ENCODE data around the gene ELN.

The ELN gene

DNA sequence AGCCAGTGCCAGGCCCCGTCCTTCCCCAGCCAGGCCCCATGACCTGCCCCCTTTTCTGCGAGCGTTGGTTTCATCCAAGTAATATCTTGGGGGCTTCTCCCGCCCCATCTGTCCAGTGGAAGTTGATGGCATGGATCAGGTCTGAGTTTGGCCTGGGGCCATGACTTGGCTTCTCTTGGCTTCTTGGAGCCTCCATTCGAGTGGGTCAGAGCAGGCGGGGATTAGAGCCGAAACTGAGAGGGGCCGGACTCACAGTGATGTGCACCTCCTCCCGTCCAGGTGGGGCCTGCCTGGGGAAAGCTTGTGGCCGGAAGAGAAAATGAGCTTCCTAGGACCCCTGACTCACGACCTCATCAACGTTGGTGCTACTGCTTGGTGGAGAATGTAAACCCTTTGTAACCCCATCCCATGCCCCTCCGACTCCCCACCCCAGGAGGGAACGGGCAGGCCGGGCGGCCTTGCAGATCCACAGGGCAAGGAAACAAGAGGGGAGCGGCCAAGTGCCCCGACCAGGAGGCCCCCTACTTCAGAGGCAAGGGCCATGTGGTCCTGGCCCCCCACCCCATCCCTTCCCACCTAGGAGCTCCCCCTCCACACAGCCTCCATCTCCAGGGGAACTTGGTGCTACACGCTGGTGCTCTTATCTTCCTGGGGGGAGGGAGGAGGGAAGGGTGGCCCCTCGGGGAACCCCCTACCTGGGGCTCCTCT, 40.6 kb downstream of the ELN start:
- no peaks in the 10 kb centered on the region for H3K9me3 ChIP-seq (ENCODE audit: control insufficient read depth, insufficient read depth, low read depth, low read length)
- no peak overlapping the region for H3K4me3 ChIP-seq (ENCODE audit: low read depth, low read length)
- no peak overlapping the region for H3K9ac ChIP-seq (ENCODE audit: low read length)
- no peaks in the 10 kb centered on the region; the same call in 1 of the 2 replicates for H3K4me1 ChIP-seq (ENCODE audit: control insufficient read depth, insufficient read depth, low read length)
- no peaks in the 10 kb centered on the region for H3K27me3 ChIP-seq (ENCODE audit: control insufficient read depth, insufficient read depth, low read length)
- no peak overlapping the region for H3K27ac ChIP-seq (ENCODE audit: low read depth, low read length)
- no peaks in the 10 kb centered on the region for H3K36me3 ChIP-seq (ENCODE audit: control insufficient read depth, insufficient read depth, low read length)

DNA sequence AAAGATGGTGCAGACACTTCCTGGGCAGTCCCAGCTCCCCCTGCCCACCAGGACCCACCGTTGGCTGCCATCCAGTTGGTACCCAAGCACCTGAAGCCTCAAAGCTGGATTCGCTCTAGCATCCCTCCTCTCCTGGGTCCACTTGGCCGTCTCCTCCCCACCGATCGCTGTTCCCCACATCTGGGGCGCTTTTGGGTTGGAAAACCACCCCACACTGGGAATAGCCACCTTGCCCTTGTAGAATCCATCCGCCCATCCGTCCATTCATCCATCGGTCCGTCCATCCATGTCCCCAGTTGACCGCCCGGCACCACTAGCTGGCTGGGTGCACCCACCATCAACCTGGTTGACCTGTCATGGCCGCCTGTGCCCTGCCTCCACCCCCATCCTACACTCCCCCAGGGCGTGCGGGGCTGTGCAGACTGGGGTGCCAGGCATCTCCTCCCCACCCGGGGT, 41.1 kb downstream of the ELN start:
- Histone ChIP-seq H3K27ac (ENCODE audit: low read depth, low read length) (no peak overlapping the region), H3K9ac (ENCODE audit: low read length) (no peak overlapping the region)

DNA sequence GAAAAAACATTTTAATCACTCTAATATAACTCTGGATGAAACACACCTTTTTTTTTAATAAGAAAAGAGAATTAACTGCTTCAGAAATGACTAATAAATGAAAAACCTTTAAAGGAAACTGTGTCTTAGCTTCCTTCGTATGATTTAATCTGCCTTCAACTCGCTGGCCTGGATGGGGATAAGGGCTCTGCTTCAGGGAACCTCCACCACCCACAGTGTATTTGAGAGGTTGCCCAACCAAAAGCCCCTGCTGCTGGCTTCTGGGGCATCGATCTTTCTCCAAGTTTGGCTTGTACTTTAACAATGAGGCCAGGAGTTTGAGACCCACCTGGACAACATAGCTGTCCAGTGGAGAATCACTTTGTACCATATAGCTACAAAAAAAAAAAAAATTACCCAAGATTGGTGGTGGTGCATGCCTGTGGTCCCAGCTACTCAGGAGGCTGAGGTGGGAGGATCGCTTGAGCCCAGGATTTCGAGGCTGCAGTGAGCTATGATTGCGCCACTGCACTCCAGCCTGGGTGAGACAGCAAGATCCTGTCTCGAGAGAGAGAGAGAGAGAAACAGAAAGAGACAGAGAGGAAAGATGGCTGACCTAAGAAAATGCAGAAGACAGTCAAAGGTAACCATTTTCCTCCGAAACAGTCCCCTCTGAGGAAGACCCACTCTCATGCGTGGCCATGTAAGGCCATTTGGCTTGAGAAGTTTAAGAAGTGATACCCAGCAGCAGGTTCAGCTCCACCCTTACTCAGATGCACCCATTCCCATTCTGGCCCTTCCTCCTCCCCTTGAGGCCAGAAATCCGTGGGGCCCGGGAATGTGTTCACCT, 42.0 kb downstream of the ELN start:
- Histone ChIP-seq H3K9ac (ENCODE audit: low read length) (no peak overlapping the region), H3K27me3 (ENCODE audit: control insufficient read depth, insufficient read depth, low read length) (no peaks in the 10 kb centered on the region), H3K36me3 (ENCODE audit: control insufficient read depth, insufficient read depth, low read length) (no peaks in the 10 kb centered on the region), H3K4me3 (ENCODE audit: low read depth, low read length) (no peak overlapping the region), H3K27ac (ENCODE audit: low read depth, low read length) (no peak overlapping the region), H3K9me3 (ENCODE audit: control insufficient read depth, insufficient read depth, low read depth, low read length) (no peaks in the 10 kb centered on the region), H3K4me1 (ENCODE audit: control insufficient read depth, insufficient read depth, low read length) (no peaks in the 10 kb centered on the region; the same call in 1 of the 2 replicates)

More for the DNA sequence above, 41.1 kb downstream of the ELN start:
- no peaks in the 10 kb centered on the region for H3K27me3 ChIP-seq (ENCODE audit: control insufficient read depth, insufficient read depth, low read length)
- no peaks in the 10 kb centered on the region for H3K9me3 ChIP-seq (ENCODE audit: control insufficient read depth, insufficient read depth, low read depth, low read length)
- H3K36me3 ChIP-seq (ENCODE audit: control insufficient read depth, insufficient read depth, low read length), result no peaks in the 10 kb centered on the region
- H3K4me1 ChIP-seq (ENCODE audit: control insufficient read depth, insufficient read depth, low read length), result no peaks in the 10 kb centered on the region; the same call in 1 of the 2 replicates
- no peak overlapping the region for H3K4me3 ChIP-seq (ENCODE audit: low read depth, low read length)

DNA sequence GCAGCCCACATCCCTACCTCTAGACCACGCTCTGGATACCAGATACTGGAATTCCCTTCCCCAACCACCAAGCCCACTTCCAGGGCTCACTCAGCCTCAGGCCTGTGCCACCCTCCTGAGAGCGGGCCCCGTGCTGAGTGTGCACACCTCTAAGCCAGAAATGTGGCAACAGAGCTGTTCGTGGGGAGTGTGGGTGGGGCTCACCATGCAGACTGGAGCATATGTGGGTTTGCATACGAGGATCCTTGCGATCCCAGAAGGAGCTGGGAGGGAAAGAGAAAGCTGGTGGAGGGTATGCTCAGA, 42.6 kb downstream of the ELN start:
- no peaks in the 10 kb centered on the region for H3K36me3 ChIP-seq (ENCODE audit: control insufficient read depth, insufficient read depth, low read length)
- H3K27me3 ChIP-seq (ENCODE audit: control insufficient read depth, insufficient read depth, low read length), result no peaks in the 10 kb centered on the region
- H3K27ac ChIP-seq (ENCODE audit: low read depth, low read length), result no peak overlapping the region
- no peak overlapping the region for H3K9ac ChIP-seq (ENCODE audit: low read length)
- H3K4me1 ChIP-seq (ENCODE audit: control insufficient read depth, insufficient read depth, low read length), result no peaks in the 10 kb centered on the region; the same call in 1 of the 2 replicates
- no peak overlapping the region for H3K4me3 ChIP-seq (ENCODE audit: low read depth, low read length)
- no peaks in the 10 kb centered on the region for H3K9me3 ChIP-seq (ENCODE audit: control insufficient read depth, insufficient read depth, low read depth, low read length)

DNA sequence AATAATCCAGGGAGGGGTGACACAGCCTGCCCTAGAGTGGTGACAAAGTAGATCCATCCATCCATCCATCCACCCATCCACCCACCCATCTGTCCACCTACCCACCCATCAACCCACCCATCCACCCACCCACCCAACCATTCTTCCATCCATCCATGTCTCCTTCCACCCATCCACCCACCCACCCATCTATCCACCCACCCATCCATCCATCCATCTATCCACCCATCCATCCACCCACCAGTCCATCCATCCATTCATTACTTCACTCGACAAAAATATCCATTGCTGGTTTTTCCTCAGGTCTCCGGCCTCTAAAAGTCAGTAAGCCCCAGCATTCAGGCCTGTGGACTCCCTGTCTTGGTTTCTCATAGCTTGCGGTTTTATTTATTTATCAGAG, 43.1 kb downstream of the ELN start:
- Histone ChIP-seq H3K9me3 (ENCODE audit: control insufficient read depth, insufficient read depth, low read depth, low read length) (no peaks in the 10 kb centered on the region), H3K4me3 (ENCODE audit: low read depth, low read length) (no peak overlapping the region), H3K27ac (ENCODE audit: low read depth, low read length) (no peak overlapping the region), H3K9ac (ENCODE audit: low read length) (no peak overlapping the region), H3K4me1 (ENCODE audit: control insufficient read depth, insufficient read depth, low read length) (no peaks in the 10 kb centered on the region), H3K36me3 (ENCODE audit: control insufficient read depth, insufficient read depth, low read length) (no peaks in the 10 kb centered on the region), H3K27me3 (ENCODE audit: control insufficient read depth, insufficient read depth, low read length) (no peaks in the 10 kb centered on the region)

DNA sequence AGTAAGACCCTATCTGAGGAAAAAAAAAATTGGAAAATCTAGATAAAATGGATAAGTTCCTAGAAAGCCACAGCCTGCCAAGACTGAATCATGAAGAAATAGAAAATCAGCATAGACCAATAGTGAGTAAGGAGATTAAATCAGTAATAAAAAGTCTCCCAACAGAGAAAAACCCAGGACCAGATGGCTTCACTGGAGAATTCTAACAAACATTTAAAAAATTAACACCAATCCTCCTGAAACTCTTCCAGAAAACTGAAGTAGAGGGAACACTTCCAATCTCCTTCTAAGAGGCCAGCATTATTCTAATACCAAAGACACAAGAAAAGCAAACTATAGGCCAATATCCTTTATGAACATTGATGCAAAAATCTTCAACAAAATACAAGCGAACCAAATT, 46.8 kb downstream of the ELN start:
- Histone ChIP-seq H3K36me3 (ENCODE audit: control insufficient read depth, insufficient read depth, low read length) (no peaks in the 10 kb centered on the region), H3K4me1 (ENCODE audit: control insufficient read depth, insufficient read depth, low read length) (peaks cover 8% of the 10 kb centered on the region; the same call in 1 of the 2 replicates), H3K27me3 (ENCODE audit: control insufficient read depth, insufficient read depth, low read length) (no peaks in the 10 kb centered on the region), H3K9ac (ENCODE audit: low read length) (no peak overlapping the region), H3K9me3 (ENCODE audit: control insufficient read depth, insufficient read depth, low read depth, low read length) (no peaks in the 10 kb centered on the region), H3K4me3 (ENCODE audit: low read depth, low read length) (no peak overlapping the region), H3K27ac (ENCODE audit: low read depth, low read length) (no peak overlapping the region)

DNA sequence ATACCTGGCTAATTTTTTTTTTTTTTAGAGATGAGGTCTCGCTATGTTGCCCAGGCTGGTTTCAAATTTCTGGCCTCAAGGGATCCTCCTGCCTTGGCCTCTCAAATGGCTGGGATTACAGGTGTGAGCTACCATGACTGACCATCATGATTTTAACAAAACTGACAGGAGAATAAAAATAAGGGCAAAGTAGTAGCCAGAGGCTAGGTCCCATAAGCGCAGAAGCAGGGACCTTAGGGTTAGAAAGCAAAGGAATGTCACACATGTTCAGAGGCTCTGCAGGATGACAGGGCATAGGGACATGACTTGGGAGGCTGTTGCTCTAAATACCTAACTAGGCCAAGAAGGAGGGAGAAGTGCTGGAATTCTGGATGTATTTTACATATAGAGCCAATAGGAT, 50.5 kb downstream of the ELN start:
- Histone ChIP-seq H3K9ac (ENCODE audit: low read length) (no peak overlapping the region), H3K4me1 (ENCODE audit: control insufficient read depth, insufficient read depth, low read length) (peaks cover 15% of the 10 kb centered on the region), H3K4me3 (ENCODE audit: low read depth, low read length) (no peak overlapping the region), H3K9me3 (ENCODE audit: control insufficient read depth, insufficient read depth, low read depth, low read length) (no peaks in the 10 kb centered on the region), H3K27ac (ENCODE audit: low read depth, low read length) (no peak overlapping the region), H3K36me3 (ENCODE audit: control insufficient read depth, insufficient read depth, low read length) (no peaks in the 10 kb centered on the region), H3K27me3 (ENCODE audit: control insufficient read depth, insufficient read depth, low read length) (no peaks in the 10 kb centered on the region)

DNA sequence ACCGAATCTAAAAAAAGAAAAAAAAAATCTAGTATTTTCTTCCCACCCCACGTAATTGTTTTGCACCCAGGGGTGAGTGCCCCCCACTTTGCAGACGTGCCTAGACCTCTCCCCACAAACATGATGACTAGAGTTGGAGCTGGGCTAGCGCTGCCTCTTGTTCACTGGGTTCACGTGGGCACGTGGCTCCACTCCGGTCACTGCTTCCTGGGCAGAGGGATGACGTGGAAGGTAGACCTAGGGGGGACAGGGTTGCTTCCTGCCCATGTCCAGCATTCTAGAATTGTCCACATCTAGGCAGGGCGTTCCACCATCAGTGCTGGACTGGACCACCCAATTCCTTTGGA, 54.8 kb downstream of the ELN start:
- Histone ChIP-seq H3K27ac (ENCODE audit: low read depth, low read length) (peak overlapping the region; percentile 73; the same call in 1 of the 2 replicates), H3K4me3 (ENCODE audit: low read depth, low read length) (peak overlapping the region; percentile 59)

DNA sequence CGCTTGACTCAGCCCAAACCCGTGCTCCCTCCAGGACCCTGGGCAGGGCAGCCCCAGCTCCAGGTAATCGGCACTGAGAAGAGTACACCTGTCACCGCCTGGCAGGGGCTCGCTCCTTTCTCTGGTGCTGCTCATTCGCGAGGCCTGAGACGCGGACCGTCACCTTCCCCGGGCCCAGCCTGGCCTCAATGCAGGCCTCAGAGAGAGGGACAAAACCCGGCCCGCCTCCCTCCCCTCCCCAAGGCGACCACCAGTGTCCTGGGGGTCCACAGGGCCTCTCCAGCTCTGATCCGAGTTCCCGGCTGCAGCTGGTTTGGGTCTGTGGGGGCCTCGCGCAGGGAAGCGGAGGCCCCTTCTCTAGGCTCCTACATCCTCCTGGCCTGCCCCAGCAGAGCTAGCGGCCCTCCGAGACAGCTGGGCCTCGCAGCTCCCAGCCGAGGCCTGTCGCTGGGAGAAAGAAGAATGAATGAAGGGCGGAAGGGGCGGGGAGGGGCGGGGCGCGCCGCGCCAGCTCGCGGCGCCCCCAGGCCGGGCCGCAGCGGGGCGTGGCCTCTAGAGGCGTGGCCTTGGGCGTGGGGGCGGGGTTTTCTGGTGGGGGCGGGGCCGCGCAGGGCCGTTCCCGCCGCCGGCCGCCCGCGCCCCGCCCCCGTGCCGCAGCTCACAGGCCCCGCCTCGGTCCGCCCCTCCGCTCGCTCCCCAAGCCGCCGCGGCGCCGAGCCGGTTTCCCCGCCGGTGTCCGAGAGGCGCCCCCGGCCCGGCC, 55.3 kb downstream of the ELN start, which contains the start of gene LIMK1:
LIMK1 (plus strand) TSS at position 688 of the 760 bp plus-strand sequence. CDS start 187 bp downstream, outside the sequence.
- Histone ChIP-seq H3K27me3 (ENCODE audit: control insufficient read depth, insufficient read depth, low read length) (no peaks in the 10 kb centered on the region), H3K9me3 (ENCODE audit: control insufficient read depth, insufficient read depth, low read depth, low read length) (no peaks in the 10 kb centered on the region), H3K4me1 (ENCODE audit: control insufficient read depth, insufficient read depth, low read length) (peaks cover 22% of the 10 kb centered on the region), H3K36me3 (ENCODE audit: control insufficient read depth, insufficient read depth, low read length) (peaks cover 23% of the 10 kb centered on the region), H3K9ac (ENCODE audit: low read length) (peak within 1 kb of the TSS; percentile 76), H3K27ac (ENCODE audit: low read depth, low read length) (peak within 1 kb of the TSS; percentile 73; the same call in 1 of the 2 replicates), H3K4me3 (ENCODE audit: low read depth, low read length) (peak within 1 kb of the TSS; percentile 70)

More for the DNA sequence above, 54.8 kb downstream of the ELN start:
- H3K27me3 ChIP-seq (ENCODE audit: control insufficient read depth, insufficient read depth, low read length), result no peaks in the 10 kb centered on the region
- H3K4me1 ChIP-seq (ENCODE audit: control insufficient read depth, insufficient read depth, low read length), result peaks cover 22% of the 10 kb centered on the region
- no peaks in the 10 kb centered on the region for H3K9me3 ChIP-seq (ENCODE audit: control insufficient read depth, insufficient read depth, low read depth, low read length)
- H3K9ac ChIP-seq (ENCODE audit: low read length), result peak overlapping the region; percentile 76
- H3K36me3 ChIP-seq (ENCODE audit: control insufficient read depth, insufficient read depth, low read length), result peaks cover 17% of the 10 kb centered on the region

DNA sequence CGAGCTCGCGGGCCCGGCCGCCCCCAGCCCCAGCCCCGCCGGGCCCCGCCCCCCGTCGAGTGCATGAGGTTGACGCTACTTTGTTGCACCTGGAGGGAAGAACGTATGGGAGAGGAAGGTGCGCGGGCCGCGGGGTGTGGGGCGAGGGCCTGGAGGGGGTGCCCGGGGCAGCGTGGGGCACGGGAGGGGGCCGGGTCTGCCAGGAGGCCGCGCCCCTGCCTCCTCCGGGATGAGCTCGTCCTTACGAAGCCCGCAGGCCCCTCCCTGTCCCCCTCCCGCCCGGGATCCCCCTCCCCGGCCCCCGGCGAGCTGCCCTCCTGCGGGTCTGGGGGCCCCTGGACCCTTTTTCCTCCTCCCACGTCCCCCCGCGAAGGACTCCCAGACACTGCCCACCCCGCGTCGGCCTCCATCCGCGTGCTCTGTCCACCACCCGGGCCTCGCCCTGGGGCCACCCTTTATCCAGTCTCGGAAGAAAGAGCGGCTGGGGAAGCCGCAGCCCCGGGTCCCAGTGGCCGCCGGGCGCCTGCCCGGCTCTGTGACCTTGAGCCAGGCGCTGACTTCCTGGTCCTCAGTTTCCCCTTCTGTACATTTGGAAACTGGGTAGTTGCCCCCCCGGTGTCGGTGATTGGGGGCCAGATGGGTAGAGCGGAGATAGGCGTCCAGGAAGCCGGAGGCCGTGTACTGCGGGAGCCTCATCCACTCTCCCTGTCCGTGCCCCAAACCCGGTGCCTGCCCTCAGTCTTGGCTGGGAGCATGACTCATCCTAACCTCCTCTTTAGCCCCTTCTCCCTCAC, 56.2 kb downstream of the ELN start:
- H3K4me3 ChIP-seq (ENCODE audit: low read depth, low read length), result peak overlapping the region; percentile 70
- peaks cover 15% of the 10 kb centered on the region for H3K4me1 ChIP-seq (ENCODE audit: control insufficient read depth, insufficient read depth, low read length)
- H3K9ac ChIP-seq (ENCODE audit: low read length), result peak overlapping the region; percentile 64
- H3K27ac ChIP-seq (ENCODE audit: low read depth, low read length), result peak overlapping the region; percentile 53; the same call in 1 of the 2 replicates
- H3K36me3 ChIP-seq (ENCODE audit: control insufficient read depth, insufficient read depth, low read length), result peaks cover 30% of the 10 kb centered on the region
- H3K27me3 ChIP-seq (ENCODE audit: control insufficient read depth, insufficient read depth, low read length), result no peaks in the 10 kb centered on the region
- no peaks in the 10 kb centered on the region for H3K9me3 ChIP-seq (ENCODE audit: control insufficient read depth, insufficient read depth, low read depth, low read length)
